Astrocyte of the hippocampus (primary cell): ENCODE results near the gene CPPED1.

Source experiments
- DNase-seq: peaks from one replicate; pipeline ENCODE4 v3.0.0; 2011; ENCODE audit warnings: low read depth, low spot score

The CPPED1 gene

DNA sequence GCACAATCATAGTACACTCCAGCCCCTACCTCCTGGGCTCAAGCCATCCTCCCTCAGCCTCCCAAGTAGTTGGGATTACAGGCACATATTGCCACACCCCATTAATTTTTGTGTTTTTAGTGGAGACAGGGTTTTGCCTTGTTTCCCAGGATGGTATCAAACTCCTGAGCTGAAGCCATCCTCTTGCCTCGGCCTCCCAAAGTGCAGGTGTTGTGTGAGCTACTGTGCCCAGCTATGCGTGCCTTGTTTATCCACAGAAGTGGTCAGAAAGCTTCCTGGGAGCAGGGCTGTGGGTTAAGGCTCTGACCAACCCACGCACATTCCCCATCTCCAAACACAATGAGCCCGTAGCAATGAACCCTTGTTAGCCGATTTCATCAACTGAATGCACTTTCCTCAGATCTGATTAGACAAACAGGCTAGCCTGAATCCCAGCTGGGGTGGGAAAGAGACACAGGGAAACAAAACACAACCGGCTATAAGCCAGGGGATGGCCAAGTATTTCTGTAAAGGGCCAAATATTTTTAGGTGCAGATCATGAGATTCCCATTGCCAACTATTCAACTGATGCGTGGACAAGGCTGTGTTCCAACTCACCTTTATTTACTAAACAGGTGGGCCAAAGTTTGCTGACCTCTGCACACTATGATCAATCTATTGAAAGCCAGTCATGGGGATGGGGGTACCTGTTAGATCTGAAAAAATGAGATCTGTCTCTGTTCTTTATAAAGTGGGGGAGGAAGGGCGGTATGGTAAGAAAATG is 193.6 kb downstream of the CPPED1 start:
- DNase-seq = peak; percentile 45
